H1 (cell line): ENCODE measurements around the gene ALOX5AP. TPM values are rescaled to one million over a fixed set of nuclear protein-coding genes. Genes with fewer than 3 reads are reported as not detected.

ENCODE experiments used
- CTCF ChIA-PET: fragments of 300-600 bp; sonication (Branson Sonifier 250); formaldehyde crosslinking; loops from one replicate; lab custom pipeline; 2021; ENCODE audit not compliant: partially characterized antibody; lab: Charles Lee
- POLR2A ChIA-PET: fragments of 300-600 bp; sonication (Branson Sonifier 250); formaldehyde crosslinking; loops from one replicate; lab custom pipeline; 2021; ENCODE audit warnings: inconsistent platforms; ENCODE audit not compliant: partially characterized antibody; lab: Charles Lee
- DNase-seq, 2 experiments: peaks; one replicate each; pipeline versions ENCODE4 v3.0.0 to v3.0.0-alpha.2; 2010 to 2022; ENCODE audit warnings: low spot score in 2 of 2, low read depth in 1 of 2, mixed read lengths in 1 of 2
- FAIRE-seq: peaks from 2 replicates; lab custom pipeline; 2011; peaks lifted over from hg19 to GRCh38; lab: Jason Lieb, UNC
- H2AFZ ChIP-seq: 2 replicates; pipeline ENCODE4 v1.8.1; 2012; ENCODE audit warnings: low read length, inconsistent platforms
- H2AK5ac ChIP-seq: 2 replicates; pipeline ENCODE4 v1.6.1; 2013; ENCODE audit warnings: low read depth, low read length
- H2BK120ac ChIP-seq: replicated peaks from 2 replicates; pipeline ENCODE3; 2013; ENCODE audit warnings: low read depth, low read length, inconsistent platforms
- H2BK12ac ChIP-seq: 2 replicates; pipeline ENCODE4 v1.6.1; 2013; ENCODE audit warnings: low read depth, low read length
- H2BK15ac ChIP-seq: 2 replicates; pipeline ENCODE4 v1.6.1; 2013; ENCODE audit warnings: low read length
- H2BK20ac ChIP-seq: 2 replicates; pipeline ENCODE4 v1.6.1; 2013; ENCODE audit warnings: low read length
- H2BK5ac ChIP-seq: 2 replicates; pipeline ENCODE4 v1.6.1; 2013; ENCODE audit warnings: low read depth, low read length
- H3K14ac ChIP-seq: 2 replicates; pipeline ENCODE4 v1.6.1; 2013; ENCODE audit warnings: inconsistent platforms; ENCODE audit not compliant: insufficient read length
- H3K18ac ChIP-seq: 2 replicates; pipeline ENCODE4 v1.6.1; 2013; ENCODE audit warnings: low read length; ENCODE audit errors: extremely low read depth
- H3K23ac ChIP-seq: 2 replicates; pipeline ENCODE4 v1.6.1; 2013; ENCODE audit warnings: inconsistent platforms; ENCODE audit not compliant: insufficient read length
- H3K23me2 ChIP-seq: 2 replicates; pipeline ENCODE4 v1.6.1; 2013; ENCODE audit warnings: low read depth, low read length
- H3K27ac ChIP-seq: 2 replicates; pipeline ENCODE4 v1.6.1; 2011; ENCODE audit warnings: low read depth, low read length, inconsistent platforms
- H3K27me3 ChIP-seq, 4 experiments: replicated peaks in 1 of 4; 1 replicate in 1 of 4; 2 replicates in 3 of 4; pipeline versions ENCODE4 v1.6.1 to v1.8.1; 2011 to 2013; ENCODE audit warnings: low read length in 3 of 4, mild to moderate bottlenecking in 3 of 4, inconsistent platforms in 2 of 4, mixed read lengths in 2 of 4, moderate library complexity in 1 of 4; ENCODE audit not compliant: control insufficient read depth in 3 of 4, insufficient read depth in 3 of 4; ENCODE audit errors: extremely low read depth in 1 of 4
- H3K36me3 ChIP-seq, 4 experiments: 2 replicates each; pipeline versions ENCODE4 v1.6.1 to v1.8.1; 2011 to 2013; ENCODE audit warnings: mild to moderate bottlenecking in 4 of 4, low read length in 3 of 4, moderate library complexity in 2 of 4, control low read depth in 1 of 4, inconsistent platforms in 1 of 4; ENCODE audit not compliant: insufficient read depth in 4 of 4, control insufficient read depth in 2 of 4
- H3K4ac ChIP-seq: replicated peaks from 2 replicates; pipeline ENCODE3; 2013; ENCODE audit warnings: low read length, low read depth, mixed read lengths, inconsistent platforms; ENCODE audit not compliant: insufficient read length
- H3K4me1 ChIP-seq, 4 experiments: replicated peaks in 1 of 4; 1 replicate in 1 of 4; 2 replicates in 3 of 4; pipeline versions ENCODE4 v1.6.1 to v1.8.1; 2011 to 2013; ENCODE audit warnings: low read length in 3 of 4, inconsistent platforms in 2 of 4, mixed read lengths in 1 of 4; ENCODE audit not compliant: insufficient read depth in 4 of 4, control insufficient read depth in 3 of 4
- H3K4me2 ChIP-seq, 2 experiments: 2 replicates each; pipeline versions ENCODE4 v1.6.1 to v1.8.1; 2011 to 2013; ENCODE audit warnings: low read depth in 2 of 2, low read length in 2 of 2, control low read depth in 1 of 2, inconsistent platforms in 1 of 2, mild to moderate bottlenecking in 1 of 2; ENCODE audit not compliant: insufficient read depth in 1 of 2
- H3K4me3 ChIP-seq, 4 experiments: fragments of 200-600, 300-600 bp in 1 of 4; sonication (generic), shearing (Covaris generic), sonication (Bioruptor Twin) in 1 of 4; 2 replicates each; pipeline versions ENCODE4 v1.5.1 to v1.8.1; 2011 to 2016; ENCODE audit warnings: low read length in 4 of 4, low read depth in 3 of 4, control low read depth in 2 of 4, inconsistent platforms in 2 of 4, mild to moderate bottlenecking in 2 of 4, mixed read lengths in 1 of 4, moderate library complexity in 1 of 4; ENCODE audit not compliant: insufficient read depth in 2 of 4; ENCODE audit errors: extremely low read depth in 1 of 4
- H3K56ac ChIP-seq: replicated peaks from 2 replicates; pipeline ENCODE3; 2013; ENCODE audit warnings: low read depth, mild to moderate bottlenecking, mixed read lengths, low read length, inconsistent platforms; ENCODE audit not compliant: insufficient read length
- H3K79me1 ChIP-seq: 2 replicates; pipeline ENCODE4 v1.6.1; 2013; ENCODE audit warnings: low read depth, low read length, control low read depth
- H3K79me2 ChIP-seq, 2 experiments: 2 replicates each; pipeline versions ENCODE4 v1.6.1 to v1.8.1; 2012 to 2013; ENCODE audit warnings: low read length in 2 of 2, mild to moderate bottlenecking in 2 of 2, inconsistent platforms in 1 of 2; ENCODE audit not compliant: insufficient read depth in 2 of 2, control insufficient read depth in 1 of 2
- H3K9ac ChIP-seq, 4 experiments: replicated peaks in 1 of 4; 1 replicate in 1 of 4; 2 replicates in 3 of 4; pipeline versions ENCODE4 v1.6.1 to v1.8.1; 2011 to 2013; ENCODE audit warnings: low read depth in 3 of 4, low read length in 3 of 4, control low read depth in 2 of 4, mild to moderate bottlenecking in 2 of 4, moderate library complexity in 2 of 4, inconsistent platforms in 1 of 4; ENCODE audit errors: extremely low read depth in 1 of 4
- H3K9me3 ChIP-seq, 2 experiments: 2 replicates each; pipeline versions ENCODE4 v1.6.1 to v1.8.1; 2012 to 2013; ENCODE audit warnings: mild to moderate bottlenecking in 2 of 2, moderate library complexity in 2 of 2, control low read depth in 1 of 2, inconsistent platforms in 1 of 2, low read depth in 1 of 2, low read length in 1 of 2, mixed read lengths in 1 of 2; ENCODE audit not compliant: insufficient read depth in 2 of 2
- H4K20me1 ChIP-seq, 2 experiments: replicated peaks in 1 of 2; 2 replicates each; pipeline versions ENCODE3 to v1.8.1; 2011 to 2013; ENCODE audit warnings: inconsistent platforms in 2 of 2, low read length in 2 of 2, mild to moderate bottlenecking in 1 of 2; ENCODE audit not compliant: insufficient read depth in 2 of 2, control insufficient read depth in 1 of 2
- H4K5ac ChIP-seq: 2 replicates; pipeline ENCODE4 v1.6.1; 2013; ENCODE audit warnings: low read length, low read depth, mixed read lengths, inconsistent platforms; ENCODE audit not compliant: insufficient read length
- H4K8ac ChIP-seq: 2 replicates; pipeline ENCODE4 v1.8.0; 2013; ENCODE audit warnings: mild to moderate bottlenecking, moderate library complexity, low read length, inconsistent platforms; ENCODE audit not compliant: insufficient read depth; ENCODE audit errors: extremely low read depth
- H4K91ac ChIP-seq: replicated peaks from 2 replicates; pipeline ENCODE3; 2013; ENCODE audit warnings: low read length, mixed read lengths, inconsistent platforms; ENCODE audit not compliant: insufficient read length
- ASH2L ChIP-seq: fragments of 200-600, 300-600 bp; sonication (generic); IDR thresholded peaks from one replicate; pipeline ENCODE4 v1.7.1; 2017; ENCODE audit warnings: low read length
- CBX5 ChIP-seq: fragments of 300-800, 300-1000 bp; sonication (generic); IDR thresholded peaks from 2 replicates; pipeline ENCODE4 v1.7.1; 2016; ENCODE audit warnings: antibody characterized with exemption, low read length, low read depth
- CTBP2 ChIP-seq: IDR thresholded peaks from 2 replicates; pipeline ENCODE4 v1.7.0; 2011; ENCODE audit warnings: borderline replicate concordance, mild to moderate bottlenecking, moderate library complexity, mixed read lengths, low read length; ENCODE audit not compliant: insufficient read depth, insufficient read length
- NANOG ChIP-seq: IDR thresholded peaks from 2 replicates; pipeline ENCODE4 v1.6.1; 2011; ENCODE audit warnings: low read length, low read depth, mild to moderate bottlenecking, inconsistent platforms; ENCODE audit not compliant: insufficient read depth, poor library complexity, severe bottlenecking
- POLR2A ChIP-seq, 2 experiments: IDR thresholded peaks; 1 replicate in 1 of 2; 2 replicates in 1 of 2; pipeline ENCODE4 v1.6.1; 2011; ENCODE audit warnings: low read depth in 2 of 2, low read length in 2 of 2, mild to moderate bottlenecking in 2 of 2; ENCODE audit errors: control extremely low read depth in 1 of 2
- POLR2AphosphoS5 ChIP-seq: IDR thresholded peaks from 2 replicates; pipeline ENCODE4 v1.6.1; 2011; ENCODE audit warnings: low read depth, low read length
- SIRT6 ChIP-seq: IDR thresholded peaks from one replicate; pipeline ENCODE4 v1.7.1; 2012; ENCODE audit warnings: low read length, inconsistent platforms
- SIX5 ChIP-seq: IDR thresholded peaks from 2 replicates; pipeline ENCODE4 v1.6.1; 2011; ENCODE audit warnings: mild to moderate bottlenecking, low read depth, low read length
- SP2 ChIP-seq: IDR thresholded peaks from 2 replicates; pipeline ENCODE4 v1.6.1; 2012; ENCODE audit warnings: mild to moderate bottlenecking, low read length, inconsistent platforms
- YY1 ChIP-seq: IDR thresholded peaks from 2 replicates; pipeline ENCODE4 v1.6.1; 2011; ENCODE audit warnings: low read depth, mild to moderate bottlenecking, low read length
- whole genome bisulfite sequencing, 2 experiments: shearing (Covaris generic) in 1 of 2; methylation state at CpG; one replicate each; pipeline versions ENCODE4 v1.1.6 to v1.1.7; 2013 to 2015; ENCODE audit warnings: low lambda C conversion rate in 2 of 2, mixed read lengths in 2 of 2, inconsistent platforms in 1 of 2, low coverage in 1 of 2, missing lambda C conversion rate in 1 of 2; ENCODE audit not compliant: insufficient replicate concordance in 2 of 2, insufficient coverage in 1 of 2, insufficient read length in 1 of 2; ENCODE audit errors: extremely low coverage in 1 of 2, missing lambda C conversion rate in 1 of 2; 5-methylcytosine and 5-hydroxymethylcytosine counted together
- polyA plus RNA-seq, 7 experiments: library from polyadenylated mRNA; depleted of rRNA in 3 of 7; stranded (reverse) in 5 of 7; unstranded in 2 of 7; fragments of >200 nt in 5 of 7; fragments of 200-250 nt in 2 of 7; gene quantifications; 1 replicate in 5 of 7; 2 replicates in 1 of 7; 4 replicates in 1 of 7; pipeline versions ENCODE4 v1.2.1 to v1.2.3, GENCODE V29; 2011 to 2013; ENCODE audit warnings: missing spikeins in 2 of 7, mixed read lengths in 2 of 7
- total RNA-seq: library from RNA; stranded (reverse); fragmentation: NEBNext Ultra II Directional; extraction: Animal tissue kit (Norgen Biotek cat#: 25700); gene quantifications from 2 replicates; pipeline ENCODE4 v1.2.1, GENCODE V29; 2021

ALOX5AP gene
- total and polyA plus RNA-seq, 2 of the 8 experiments (the other 6 are each of a cell fraction or from before 2014, with no cell fraction given) = not detected

DNA sequence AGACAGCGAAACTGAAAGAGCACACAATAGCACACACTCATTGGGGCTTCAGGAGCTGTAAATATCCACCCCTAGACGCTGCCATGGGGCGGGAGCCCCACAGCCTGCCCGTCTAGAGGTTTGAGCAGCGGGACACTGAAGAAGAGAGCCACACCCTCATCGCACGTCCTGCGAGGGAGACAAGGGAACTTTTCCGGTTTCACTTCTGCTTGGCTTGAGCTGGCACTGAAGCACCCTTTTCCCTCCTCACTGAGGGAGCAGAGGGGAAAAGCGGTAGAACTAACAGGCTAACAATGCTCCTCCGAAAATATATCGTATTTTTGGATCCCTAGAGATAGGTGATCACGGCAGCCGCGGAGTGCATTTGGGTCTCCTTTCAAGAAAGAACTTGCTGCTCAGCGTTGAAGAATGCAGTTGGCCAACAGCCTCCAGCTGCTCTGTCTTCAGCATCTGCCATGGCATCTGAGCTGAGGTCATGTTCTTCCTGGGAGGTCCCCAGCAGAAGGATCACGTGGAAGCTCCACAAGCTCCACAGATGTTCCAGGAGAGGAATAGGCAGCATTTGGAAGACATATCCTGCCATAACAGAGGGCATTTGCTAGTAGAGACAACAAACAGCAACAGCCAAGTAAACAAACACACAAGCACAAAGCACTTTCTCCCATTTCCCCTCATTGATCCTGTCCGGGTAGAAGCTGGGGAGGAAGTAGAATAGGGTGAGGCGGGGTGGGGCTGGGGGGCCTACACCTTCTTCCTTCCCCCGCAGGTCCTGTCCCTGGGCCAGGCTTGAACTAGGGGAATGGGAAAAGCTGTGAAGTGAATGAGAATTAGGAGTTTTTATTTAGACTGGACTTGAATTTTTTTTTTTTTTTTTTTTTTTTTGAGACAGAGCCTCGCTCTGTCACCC, 44.8 kb upstream of the ALOX5AP start:
- Histone ChIP-seq H3K36me3 (no peaks in the 10 kb centered on the region), H3K27ac (no peak overlapping the region), H3K79me1 (no peaks in the 10 kb centered on the region), H3K4me1 (no peaks in the 10 kb centered on the region), H4K5ac (no peak overlapping the region), H2BK12ac (no peak overlapping the region)
- CTCF ChIA-PET = interaction anchor here (0.6 to 1.3 kb wide), 6 partner anchors 9 to 1389 kb away, joined by 3 to 5 read pairs (median 3); no protein-coding TSS in a partner anchor
- no peak for DNase-seq
- TF ChIP-seq POLR2A (IDR thresholded peaks at IDR 0.05; ENCODE audit: control extremely low read depth in 1 of 2, low read depth in 2 of 2, low read length in 2 of 2) (no peak), SIX5 (no peak), SIRT6 (no peak), YY1 (no peak), CTBP2 (no peak), NANOG (no peak), CBX5 (no peak), ASH2L (no peak), POLR2AphosphoS5 (no peak), SP2 (no peak)
- TF ChIP-seq, all 59 proteins: peak for 0
- no peak overlapping the region for H3K18ac ChIP-seq
- no peaks in the 10 kb centered on the region for H4K20me1 ChIP-seq
- H3K4me3 ChIP-seq = no peak overlapping the region
- H4K8ac ChIP-seq = no peak overlapping the region; the same call in 1 of the 2 replicates
- peak overlapping the region; percentile 40; the same call in 1 of the 2 replicates for H2AFZ ChIP-seq
- WGBS, 2 experiments = 91% methylated on average over 21 of the region's 21 CpGs; no CpG with 5 or more reads in 1 of the 2 experiments
- H3K23ac ChIP-seq = no peak overlapping the region
- no peak overlapping the region for H4K91ac ChIP-seq
- H3K56ac ChIP-seq = no peak overlapping the region
- no peak overlapping the region for H3K4ac ChIP-seq
- no peak overlapping the region for H2AK5ac ChIP-seq
- no peak overlapping the region for H3K4me2 ChIP-seq
- no peak overlapping the region for H2BK120ac ChIP-seq
- H3K23me2 ChIP-seq = no peaks in the 10 kb centered on the region
- no peak for FAIRE-seq
- no peaks in the 10 kb centered on the region for H3K9me3 ChIP-seq
- no peaks in the 10 kb centered on the region for H3K79me2 ChIP-seq
- H2BK5ac ChIP-seq = no peak overlapping the region
- H2BK20ac ChIP-seq = no peak overlapping the region
- POLR2A ChIA-PET = interaction anchor here (0.6 kb wide), 1 partner anchor 7 kb away, joined by 3 read pairs; no protein-coding TSS in a partner anchor
- no peak overlapping the region for H3K14ac ChIP-seq
- no peak overlapping the region for H3K9ac ChIP-seq
- no peaks in the 10 kb centered on the region for H3K27me3 ChIP-seq
- no peak overlapping the region for H2BK15ac ChIP-seq
